ENCODE data around the gene SYNDIG1.

Gene SYNDIG1

GRCh38 chr20:24588047-24588635 is 118.7 kb downstream of the SYNDIG1 start:
- DNase-seq, result no peak

GRCh38 chr20:24588725-24589340 is 119.4 kb downstream of the SYNDIG1 start:
- DNase-seq, result no peak

- DNase-seq, result no peak
Measured at GRCh38 chr20:24589381-24589780, 120.0 kb downstream of the SYNDIG1 start.

- DNase-seq, result no peak
Measured at GRCh38 chr20:24589815-24590177, 120.4 kb downstream of the SYNDIG1 start.

DNA sequence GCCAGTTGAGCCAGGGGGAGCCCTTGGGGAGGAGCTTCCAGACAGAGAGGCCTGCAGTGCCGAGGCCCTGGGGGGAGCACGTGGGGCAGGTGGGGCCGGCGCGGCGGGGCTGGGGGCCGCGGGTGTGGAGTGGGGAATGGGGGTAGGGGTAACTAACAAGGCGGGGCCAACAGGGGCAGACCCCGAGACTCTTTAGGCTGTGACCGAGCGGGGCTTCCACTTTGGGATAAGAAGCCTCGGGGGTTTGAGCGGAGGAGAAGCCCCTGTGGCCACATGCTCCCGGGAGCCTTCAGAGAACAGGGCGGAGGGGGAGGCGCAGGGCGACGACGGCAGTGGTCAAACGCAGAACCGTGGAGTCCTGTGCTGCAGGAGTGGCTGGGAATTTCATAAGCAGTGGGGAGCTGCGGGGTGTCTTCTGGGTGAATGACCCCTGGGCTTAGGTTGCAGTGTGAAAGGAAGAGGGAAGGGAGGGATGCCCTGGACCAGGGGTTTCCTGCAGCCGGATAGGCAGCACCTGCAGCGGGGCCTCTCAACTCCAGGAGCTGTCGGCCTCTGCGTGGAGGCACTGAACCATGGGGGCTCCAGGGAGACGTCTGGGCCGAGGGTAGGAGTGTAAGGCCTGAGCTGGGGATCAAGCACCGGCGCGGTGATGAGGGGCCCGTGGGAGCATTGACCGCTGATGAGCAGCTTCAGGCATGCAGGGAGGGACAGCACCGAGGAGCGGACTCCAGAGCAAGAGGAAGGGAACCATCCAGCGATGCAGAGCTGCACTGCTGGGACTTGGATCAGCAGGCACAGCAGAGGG is 121.0 kb downstream of the SYNDIG1 start:
- DNase-seq, result no peak

GRCh38 chr20:24597051-24597450 is 127.6 kb downstream of the SYNDIG1 start:
- no peak for DNase-seq

GRCh38 chr20:24598346-24598745 is 128.9 kb downstream of the SYNDIG1 start:
- DNase-seq, result no peak

GRCh38 chr20:24598996-24599395 is 129.6 kb downstream of the SYNDIG1 start:
- DNase-seq, result no peak

DNA sequence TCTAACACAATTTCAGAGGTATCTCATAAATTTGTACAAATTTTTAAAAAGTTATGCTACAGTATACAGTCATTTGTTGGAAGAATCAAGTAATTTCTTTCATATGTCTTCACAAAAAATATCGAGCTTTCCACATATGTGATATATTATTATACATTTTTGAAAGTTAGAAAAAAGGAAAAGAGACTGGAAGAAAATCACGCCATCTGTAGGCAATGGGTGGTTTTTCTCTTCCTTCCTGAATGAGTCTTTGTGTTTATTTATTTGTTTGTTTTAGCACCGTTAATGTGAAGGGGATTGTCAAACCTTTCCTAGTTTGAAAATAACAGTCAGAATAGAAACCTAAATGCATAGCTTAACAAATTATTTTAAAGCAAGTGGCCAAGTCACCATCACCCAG is 130.6 kb downstream of the SYNDIG1 start:
- no peak for DNase-seq

DNA sequence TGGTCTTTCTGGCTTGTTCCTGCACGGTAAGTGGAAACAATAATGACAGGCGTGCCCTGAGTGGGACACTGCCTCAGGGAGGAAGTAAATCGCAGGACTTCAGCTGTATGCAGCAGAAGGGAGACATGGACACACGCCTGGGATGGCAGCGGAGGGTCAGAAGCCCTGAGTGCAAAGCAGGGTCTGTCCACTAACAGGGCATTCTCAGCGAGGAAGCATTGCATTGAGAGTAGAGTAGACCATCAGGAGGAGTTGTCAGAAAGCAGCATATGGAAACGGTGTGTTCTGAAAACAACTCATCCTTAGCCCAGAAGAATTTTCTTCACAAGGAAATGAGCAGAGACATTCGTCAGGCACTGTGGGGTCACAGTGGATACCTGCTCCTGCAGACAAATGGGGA is 134.0 kb downstream of the SYNDIG1 start:
- no peak for DNase-seq

DNA sequence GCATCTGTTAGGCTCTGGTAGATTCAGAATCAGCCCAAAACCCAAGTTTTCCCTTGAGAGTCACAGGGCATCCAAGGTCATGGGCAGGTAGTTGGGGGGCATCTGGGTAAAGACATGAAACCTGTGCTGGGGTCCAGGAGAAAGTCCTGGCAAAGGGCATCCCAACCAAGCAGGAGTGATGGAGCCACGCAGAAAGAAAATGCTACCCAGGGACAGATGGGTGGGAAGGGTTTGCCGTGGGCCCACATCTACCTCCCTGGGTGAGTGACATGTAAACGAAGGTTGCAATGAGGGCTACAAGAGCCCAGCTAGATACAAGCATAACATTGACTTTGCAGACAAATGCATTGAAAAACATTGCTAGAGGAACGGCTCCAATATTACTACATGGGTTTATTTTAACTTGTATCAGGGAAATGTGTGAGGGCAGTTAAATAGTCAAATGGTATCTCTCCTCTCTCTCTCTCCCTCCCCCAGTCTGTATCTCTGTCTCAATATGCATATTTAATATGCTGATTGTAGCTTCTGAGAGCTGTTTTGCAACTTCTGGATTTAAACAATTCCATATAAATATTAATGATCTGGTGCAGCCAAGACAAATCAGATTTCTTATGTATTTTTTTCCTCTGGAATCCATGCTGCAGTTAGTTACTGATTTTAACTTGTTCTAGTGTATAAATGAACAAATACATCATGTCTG is 135.7 kb downstream of the SYNDIG1 start:
- no peak for DNase-seq

DNA sequence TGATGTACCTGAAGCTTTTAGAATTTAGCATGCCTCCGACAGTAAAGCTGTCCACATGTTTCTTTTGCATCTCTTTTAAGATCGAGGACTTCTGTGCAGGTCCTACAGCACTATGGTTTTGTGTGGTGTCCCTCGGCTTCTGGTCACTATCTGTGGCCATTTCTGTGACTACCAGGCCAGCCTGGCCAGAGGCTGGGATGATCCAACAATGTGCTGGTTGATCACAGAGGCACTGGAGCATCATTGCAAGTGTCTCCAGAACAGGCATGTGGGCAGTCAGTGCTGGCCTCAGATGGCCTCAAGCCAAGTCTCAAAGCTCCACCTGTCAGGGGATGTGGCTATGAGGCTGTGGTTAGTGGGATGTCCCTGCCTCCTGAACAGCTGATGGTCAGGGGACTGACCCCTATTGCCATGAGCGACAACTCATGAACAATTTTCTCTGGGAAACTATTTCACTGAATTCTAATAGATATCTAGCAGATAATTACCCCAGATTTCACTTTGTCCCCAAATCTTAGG is 136.6 kb downstream of the SYNDIG1 start:
- no peak for DNase-seq

- no peak for DNase-seq
Measured at GRCh38 chr20:24607402-24607801, 138.0 kb downstream of the SYNDIG1 start.

DNA sequence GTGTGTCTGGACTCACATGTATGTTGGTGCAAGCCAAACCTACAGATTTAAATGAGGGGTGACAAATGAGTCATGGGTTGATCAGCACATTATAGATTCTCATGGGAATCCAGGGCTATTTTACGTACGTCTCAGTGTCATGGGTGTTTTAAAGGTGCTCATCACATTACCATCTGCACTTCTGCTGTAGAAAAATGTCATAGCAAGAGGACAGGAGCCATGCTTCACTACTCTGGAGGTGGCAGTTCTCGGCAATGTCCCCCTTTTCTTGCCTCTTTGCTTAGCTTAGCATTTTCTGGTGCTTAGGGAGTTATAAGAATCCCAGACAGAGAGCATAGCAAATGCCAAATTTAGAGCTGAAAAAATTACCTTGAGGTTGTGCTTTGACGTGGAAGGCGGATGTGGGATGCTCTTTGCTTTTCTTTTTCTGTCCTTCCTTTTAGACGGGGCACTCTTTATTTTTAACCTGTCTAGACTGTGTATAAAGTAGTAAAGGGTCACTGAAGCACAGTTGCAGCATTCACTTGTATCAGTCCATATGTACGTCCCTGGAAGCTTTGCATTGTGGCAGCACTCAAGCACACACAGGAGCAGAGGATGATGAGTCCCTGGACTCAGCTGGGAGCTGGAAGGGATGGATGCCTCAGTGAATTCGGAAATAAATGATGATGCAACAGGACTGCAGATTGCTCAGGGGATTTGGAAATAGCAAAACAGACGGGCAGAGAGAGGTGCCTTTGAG is 139.7 kb downstream of the SYNDIG1 start:
- no peak for DNase-seq

DNA sequence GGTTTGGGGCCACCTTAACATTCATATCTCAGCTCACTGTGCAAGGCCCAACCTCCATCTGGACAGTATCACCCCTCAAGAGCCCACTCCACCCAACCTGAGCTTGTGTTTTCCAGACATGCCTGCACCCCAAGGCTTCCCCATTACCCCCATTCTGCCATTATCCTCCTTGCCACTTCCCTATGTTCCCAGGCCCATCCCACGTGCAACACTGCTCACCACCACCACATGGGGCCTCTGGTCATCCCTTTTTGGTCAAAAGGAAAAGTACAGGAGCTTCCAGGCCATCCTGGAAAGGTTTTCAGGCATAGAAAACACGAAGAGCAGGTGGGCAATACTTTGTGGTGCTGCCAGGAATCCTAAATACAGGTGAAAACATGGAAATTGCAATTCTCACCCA is 140.3 kb downstream of the SYNDIG1 start:
- DNase-seq, result no peak

- no peak for DNase-seq
Measured at GRCh38 chr20:24610341-24611115, 141.1 kb downstream of the SYNDIG1 start.

DNA sequence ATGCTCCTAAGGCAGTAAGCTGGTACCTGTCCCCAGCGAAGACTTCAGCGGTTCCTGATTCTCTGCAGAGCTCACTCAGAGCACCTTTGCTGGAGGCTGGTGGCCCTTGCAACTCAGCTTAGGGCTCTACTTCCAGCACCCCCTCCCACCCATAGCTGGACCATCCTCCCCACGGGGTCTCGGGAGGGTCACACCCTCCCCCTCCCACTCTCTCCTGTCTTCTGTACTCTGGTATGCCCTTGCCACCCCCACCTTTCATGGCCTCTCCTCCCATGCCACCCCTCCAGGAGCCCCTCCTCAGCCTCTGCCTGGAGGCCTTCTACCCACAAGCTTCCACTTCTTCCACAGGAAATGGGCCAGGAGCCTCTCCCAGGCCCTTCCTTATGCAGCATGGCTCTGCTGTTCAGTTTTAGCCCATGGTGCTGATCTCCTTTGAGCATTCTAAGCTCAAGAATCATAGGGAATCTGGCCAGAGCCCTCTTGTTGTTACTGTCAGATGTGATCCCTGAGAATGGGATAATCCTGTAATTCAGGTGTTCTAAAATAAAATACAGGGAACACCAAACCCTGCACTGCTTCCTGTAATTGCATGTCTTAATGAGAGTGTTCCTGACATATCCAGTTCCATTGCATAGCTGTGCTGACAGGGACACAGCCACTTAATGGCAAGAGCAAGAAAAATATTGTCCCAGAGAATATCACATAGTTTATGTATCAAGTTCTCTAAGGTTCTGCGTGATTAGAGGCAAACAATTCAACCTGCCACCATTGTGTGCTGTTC is 142.1 kb downstream of the SYNDIG1 start:
- DNase-seq, result no peak

GRCh38 chr20:24612799-24613775 is 143.7 kb downstream of the SYNDIG1 start:
- no peak for DNase-seq

DNA sequence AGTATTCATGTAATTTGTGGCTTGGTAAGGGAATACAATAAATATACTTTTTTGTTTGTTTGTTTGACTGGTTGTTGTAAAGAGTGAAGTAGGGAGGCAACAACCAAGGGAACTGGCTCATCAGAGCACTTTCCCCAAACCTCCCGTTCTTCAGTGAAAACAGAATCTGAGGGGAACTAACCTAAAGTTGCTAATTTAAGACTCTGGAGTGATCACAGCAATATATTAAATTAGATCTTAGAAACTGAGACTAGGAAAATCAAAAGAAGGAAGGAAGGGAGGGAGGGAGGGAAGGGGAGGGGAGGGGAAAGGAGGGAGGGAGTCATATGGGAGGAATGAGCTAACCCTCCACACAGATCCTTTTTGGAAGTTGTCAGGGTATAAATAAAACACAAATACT is 144.9 kb downstream of the SYNDIG1 start:
- no peak for DNase-seq

GRCh38 chr20:24615353-24615752 is 145.9 kb downstream of the SYNDIG1 start:
- no peak for DNase-seq
